Cardiac fibroblast (primary cell): ENCODE data around the gene ZBTB7C.
A peak's percentile ranks its signal among the peaks of the same experiment; 100 is the strongest.

Experiments
- DNase-seq, 2 donors: peaks; one replicate each; pipeline versions ENCODE4 v3.0.0 to v3.0.0-alpha.2; 2010; ENCODE audit warnings: low read depth in 2 of 2
- H3K4me3 ChIP-seq, 2 donors: replicated peaks in 1 of 2; 1 replicate in 1 of 2; 2 replicates in 1 of 2; pipeline ENCODE4 v1.5.1; 2011; ENCODE audit warnings: low read depth in 2 of 2, low read length in 2 of 2, mild to moderate bottlenecking in 2 of 2, moderate library complexity in 1 of 2
- CTCF ChIP-seq: IDR thresholded peaks from one replicate; pipeline ENCODE4 v1.5.1; 2011; ENCODE audit warnings: low read depth, mild to moderate bottlenecking, low read length, inconsistent platforms

Gene ZBTB7C

GRCh38 chr18:48024881-48025660 lies 384.1 kb downstream of the ZBTB7C start:
- no peak for TF ChIP-seq CTCF
- no peak for DNase-seq
- no peak overlapping the region for H3K4me3 ChIP-seq

- no peak for DNase-seq
- no peak overlapping the region for H3K4me3 ChIP-seq
- no peak for TF ChIP-seq CTCF
Observed at GRCh38 chr18:48024009-48024512, 385.1 kb downstream of the ZBTB7C start.

GRCh38 chr18:48023334-48024008 lies 385.7 kb downstream of the ZBTB7C start:
- peak; percentile 83 to 85 for DNase-seq
- H3K4me3 ChIP-seq: no peak overlapping the region

GRCh38 chr18:48022531-48023329 lies 386.5 kb downstream of the ZBTB7C start:
- no peak overlapping the region for H3K4me3 ChIP-seq
- peak; percentile 79 to 85 for DNase-seq
- peak; percentile 58 for TF ChIP-seq CTCF

More at GRCh38 chr18:48023334-48024008, 385.7 kb downstream of the ZBTB7C start:
- peak; percentile 52 for TF ChIP-seq CTCF

- no peak overlapping the region for H3K4me3 ChIP-seq
- no peak for DNase-seq
- TF ChIP-seq CTCF: no peak
Observed at GRCh38 chr18:48022021-48022420, 387.2 kb downstream of the ZBTB7C start.

- no peak for DNase-seq
- H3K4me3 ChIP-seq: no peak overlapping the region
- no peak for TF ChIP-seq CTCF
Observed at GRCh38 chr18:48021273-48021914, 387.8 kb downstream of the ZBTB7C start.
